Measurements from ENCODE around the gene ANO7. TPM values are rescaled to one million over a fixed set of nuclear protein-coding genes. Genes with fewer than 3 reads are reported as not detected.

ANO7 gene
- total RNA-seq, 2 donors from 2014 or later: 140 to 187 TPM

- no peak for DNase-seq (ENCODE audit: low spot score)
- H3K4me1 ChIP-seq (replicated peaks): no peaks in the 10 kb centered on the region
- H3K36me3 ChIP-seq: peaks cover 42 to 52% of the 10 kb centered on the region in 2 donors
- no peak for TF ChIP-seq CTCF (IDR thresholded peaks at IDR 0.05)
- no peak for TF ChIP-seq POLR2AphosphoS5 (IDR thresholded peaks at IDR 0.05)
- TF ChIP-seq POLR2A (IDR thresholded peaks at IDR 0.05): no peak
- H3K9me3 ChIP-seq: no peaks in the 10 kb centered on the region
- WGBS: 95% methylated on average over 6 of the region's 6 CpGs
- no peak overlapping the region for H3K27ac ChIP-seq
- no peak overlapping the region for H3K4me3 ChIP-seq
- no peaks in the 10 kb centered on the region for H3K27me3 ChIP-seq (replicated peaks; ENCODE audit: insufficient read depth)
- intact Hi-C loops (cut with DNase I): no loop called here
Measured at GRCh38 chr2:241244368-241244767, 55.9 kb downstream of the ANO7 start.

DNA sequence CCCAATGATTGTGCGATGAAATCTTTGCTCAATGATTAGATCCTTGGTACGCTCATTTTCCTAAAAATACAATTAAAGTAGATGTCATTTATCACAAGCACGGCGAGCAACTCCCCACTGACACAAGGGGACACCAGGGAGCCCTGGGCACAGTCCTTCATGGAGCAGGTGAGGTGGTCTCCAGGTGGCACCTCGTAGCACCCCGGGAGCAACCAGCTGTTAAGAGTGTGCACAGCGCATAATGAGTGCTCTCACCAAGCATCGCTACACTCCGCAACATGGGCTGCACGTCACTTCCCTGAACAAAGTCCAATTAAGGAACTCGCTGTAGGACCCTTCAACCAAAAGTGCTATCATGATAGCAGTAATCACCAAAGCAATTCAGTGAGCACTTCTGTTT, 59.8 kb downstream of the ANO7 start:
- H3K27ac ChIP-seq: no peak overlapping the region
- H3K4me1 ChIP-seq (replicated peaks): no peaks in the 10 kb centered on the region
- peaks cover 28 to 65% of the 10 kb centered on the region in 2 donors for H3K36me3 ChIP-seq
- DNase-seq (ENCODE audit: low spot score): no peak
- no peaks in the 10 kb centered on the region for H3K9me3 ChIP-seq
- 95% methylated on average over 11 of the region's 11 CpGs for WGBS
- no peak overlapping the region for H3K4me3 ChIP-seq
- TF ChIP-seq POLR2A (IDR thresholded peaks at IDR 0.05): no peak
- no peak for TF ChIP-seq CTCF (IDR thresholded peaks at IDR 0.05)
- no peak for TF ChIP-seq POLR2AphosphoS5 (IDR thresholded peaks at IDR 0.05)
- no peaks in the 10 kb centered on the region for H3K27me3 ChIP-seq (replicated peaks; ENCODE audit: insufficient read depth)
- intact Hi-C loops (cut with DNase I): no loop called here

- DNase-seq (ENCODE audit: low spot score): no peak
- TF ChIP-seq CTCF (IDR thresholded peaks at IDR 0.05) (no peak), POLR2A (IDR thresholded peaks at IDR 0.05) (no peak), POLR2AphosphoS5 (IDR thresholded peaks at IDR 0.05) (no peak)
- intact Hi-C loops (cut with DNase I): no loop called here
- no peak overlapping the region for H3K4me3 ChIP-seq
- no peak overlapping the region for H3K27ac ChIP-seq
- WGBS: 49% methylated on average over 6 of the region's 6 CpGs
- no peaks in the 10 kb centered on the region for H3K27me3 ChIP-seq (replicated peaks; ENCODE audit: insufficient read depth)
- no peaks in the 10 kb centered on the region for H3K9me3 ChIP-seq
- H3K4me1 ChIP-seq (replicated peaks): no peaks in the 10 kb centered on the region
- H3K36me3 ChIP-seq: peaks cover 31 to 64% of the 10 kb centered on the region in 2 donors
Measured at GRCh38 chr2:241248897-241249296, 60.4 kb downstream of the ANO7 start.

GRCh38 chr2:241249654-241250053, 61.2 kb downstream of the ANO7 start:
- no peaks in the 10 kb centered on the region for H3K27me3 ChIP-seq (replicated peaks; ENCODE audit: insufficient read depth)
- H3K4me3 ChIP-seq: no peak overlapping the region
- DNase-seq (ENCODE audit: low spot score): no peak
- no peaks in the 10 kb centered on the region for H3K4me1 ChIP-seq (replicated peaks)
- intact Hi-C loops (cut with DNase I): no loop called here
- WGBS: 84% methylated on average over 14 of the region's 14 CpGs
- TF ChIP-seq CTCF (IDR thresholded peaks at IDR 0.05) (no peak), POLR2A (IDR thresholded peaks at IDR 0.05) (no peak), POLR2AphosphoS5 (IDR thresholded peaks at IDR 0.05) (no peak)
- H3K27ac ChIP-seq: no peak overlapping the region
- peaks cover 34 to 65% of the 10 kb centered on the region in 2 donors for H3K36me3 ChIP-seq
- H3K9me3 ChIP-seq: no peaks in the 10 kb centered on the region

DNA sequence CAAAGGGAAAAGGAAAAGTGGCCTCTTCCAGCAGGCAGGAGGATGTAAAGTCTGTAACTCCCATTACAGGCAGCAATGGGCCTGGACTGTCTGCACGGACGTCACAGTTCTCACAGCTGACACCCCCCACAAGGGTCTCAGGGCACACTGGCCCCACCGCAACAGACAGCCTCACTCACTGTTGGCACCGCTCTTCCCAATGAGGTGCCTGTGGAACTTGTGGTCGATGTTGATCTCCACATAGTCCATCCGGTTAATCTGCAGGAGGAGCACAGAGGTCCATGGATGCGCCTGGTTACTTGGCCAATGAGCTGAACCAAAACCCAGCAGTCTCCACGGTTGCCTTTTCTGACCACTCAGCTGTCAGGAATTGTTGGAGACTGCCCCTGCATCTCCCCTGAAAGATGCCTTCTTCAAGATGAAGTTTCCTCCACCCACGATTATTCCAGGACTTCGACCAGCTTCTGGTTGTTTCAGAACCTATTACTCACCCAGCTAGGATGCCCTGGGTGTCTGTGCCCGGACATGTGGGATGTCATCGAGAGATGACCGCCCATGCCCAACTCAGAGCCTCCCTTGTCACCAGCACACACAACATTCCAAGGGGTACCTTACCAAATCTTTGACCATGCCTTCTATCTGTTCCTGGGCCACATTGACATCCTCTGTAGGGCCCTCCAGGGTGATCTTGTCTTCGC, 64.5 kb downstream of the ANO7 start:
- Histone ChIP-seq H3K36me3 (peaks cover 39 to 78% of the 10 kb centered on the region in 2 donors), H3K4me1 (replicated peaks) (no peaks in the 10 kb centered on the region), H3K4me3 (no peak overlapping the region), H3K9me3 (no peaks in the 10 kb centered on the region), H3K27me3 (replicated peaks; ENCODE audit: insufficient read depth) (no peaks in the 10 kb centered on the region), H3K27ac (no peak overlapping the region)
- intact Hi-C loops (cut with DNase I): no loop called here
- TF ChIP-seq POLR2AphosphoS5 (IDR thresholded peaks at IDR 0.05) (no peak), POLR2A (IDR thresholded peaks at IDR 0.05) (no peak), CTCF (IDR thresholded peaks at IDR 0.05) (no peak)
- 93% methylated on average over 14 of the region's 14 CpGs for WGBS
- no peak for DNase-seq (ENCODE audit: low spot score)

Measured in prostate gland (tissue), 2 donors.